ENCODE measurements around the gene CPNE9. TPM values are rescaled to one million over a fixed set of nuclear protein-coding genes. Genes with fewer than 3 reads are reported as not detected.
A peak's percentile ranks its signal among the peaks of the same experiment; 100 is the strongest.

CPNE9 gene, protein sequence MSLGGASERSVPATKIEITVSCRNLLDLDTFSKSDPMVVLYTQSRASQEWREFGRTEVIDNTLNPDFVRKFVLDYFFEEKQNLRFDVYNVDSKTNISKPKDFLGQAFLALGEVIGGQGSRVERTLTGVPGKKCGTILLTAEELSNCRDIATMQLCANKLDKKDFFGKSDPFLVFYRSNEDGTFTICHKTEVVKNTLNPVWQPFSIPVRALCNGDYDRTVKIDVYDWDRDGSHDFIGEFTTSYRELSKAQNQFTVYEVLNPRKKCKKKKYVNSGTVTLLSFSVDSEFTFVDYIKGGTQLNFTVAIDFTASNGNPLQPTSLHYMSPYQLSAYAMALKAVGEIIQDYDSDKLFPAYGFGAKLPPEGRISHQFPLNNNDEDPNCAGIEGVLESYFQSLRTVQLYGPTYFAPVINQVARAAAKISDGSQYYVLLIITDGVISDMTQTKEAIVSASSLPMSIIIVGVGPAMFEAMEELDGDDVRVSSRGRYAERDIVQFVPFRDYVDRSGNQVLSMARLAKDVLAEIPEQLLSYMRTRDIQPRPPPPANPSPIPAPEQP
- under 1 TPM in 1 of 2 donors, not detected in 1; 0.10 TPM for total RNA-seq
- long read RNA-seq: 0 reads

DNA sequence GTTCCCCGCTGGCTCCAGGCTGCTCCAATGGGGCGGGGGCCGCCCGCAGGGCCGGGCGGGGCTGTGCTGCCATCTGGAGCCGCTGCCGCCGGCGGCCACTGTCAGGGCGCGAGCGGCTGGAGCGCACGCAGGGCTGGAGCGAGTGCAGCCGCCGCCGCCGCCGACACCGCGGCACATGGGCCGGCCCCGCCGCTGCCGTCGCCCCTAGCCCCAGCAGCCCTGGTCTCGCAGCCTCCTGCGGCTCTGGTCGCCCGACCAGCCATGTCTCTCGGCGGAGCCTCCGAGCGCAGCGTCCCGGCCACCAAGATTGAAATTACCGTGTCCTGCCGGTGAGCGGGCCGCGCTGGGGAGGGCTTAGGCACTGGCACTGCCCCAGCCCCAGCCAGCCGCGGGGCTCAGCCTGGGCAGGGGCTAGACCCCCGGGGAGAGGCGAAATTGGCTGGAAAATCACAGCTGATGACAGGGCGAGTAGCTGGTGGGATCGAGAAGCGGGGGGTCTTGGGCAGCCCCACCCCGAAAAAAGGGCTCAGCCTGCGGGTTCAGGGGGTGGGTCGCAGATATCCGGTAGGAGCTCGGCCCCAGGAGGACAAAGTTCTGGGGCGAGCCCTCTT, at the start of gene CPNE9:
CPNE9 (plus strand) TSS at position 98 of the 611 bp plus-strand sequence; CDS start at position 262, 164 bp downstream.
- DNase-seq: no peak
- intact Hi-C loops (cut with DNase I): no loop called here
- peak; percentile 36 to 40 for ATAC-seq

DNA sequence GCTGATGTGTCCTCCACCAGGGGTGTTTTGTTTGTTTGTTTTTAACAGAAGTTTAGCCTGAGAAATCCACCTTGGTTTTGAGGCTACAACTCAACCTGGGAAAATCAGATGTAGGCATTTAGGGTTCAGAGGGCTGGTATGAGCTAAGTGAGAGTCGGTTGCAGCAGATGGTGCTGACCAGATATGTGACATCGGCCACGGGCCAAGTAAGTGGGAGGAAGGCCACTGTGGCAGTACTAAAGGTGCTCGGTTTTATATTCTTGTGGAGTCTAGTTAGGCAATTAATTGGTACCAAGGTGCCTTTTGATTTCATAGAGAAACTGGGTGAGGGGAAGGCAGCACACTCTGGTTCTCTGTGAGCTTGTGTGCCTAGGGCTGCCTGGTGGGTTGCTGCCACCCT, 43.8 kb upstream of the CPNE9 start:
- intact Hi-C loops (cut with DNase I): no loop called here
- DNase-seq (no peak), ATAC-seq (peak in 1 of 2 donors; percentile 12)

DNA sequence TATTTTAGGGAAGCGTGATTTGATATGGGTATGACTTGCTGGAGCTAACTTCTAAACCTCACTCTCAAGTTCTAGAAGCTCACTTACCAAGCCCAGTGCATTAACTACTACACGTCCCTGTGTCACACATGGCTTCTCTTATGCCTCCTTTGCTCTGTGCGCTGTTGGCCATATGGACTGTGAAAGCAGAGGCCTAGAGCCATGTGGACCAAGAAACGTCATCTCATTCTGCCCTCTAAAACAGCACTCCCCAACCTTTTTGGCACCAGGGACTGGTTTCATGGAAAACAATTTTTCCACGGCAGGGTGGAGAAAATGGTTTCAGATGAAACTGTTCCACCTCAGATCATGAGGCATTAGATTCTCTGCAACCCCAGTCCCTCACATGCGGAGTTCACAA, 42.7 kb upstream of the CPNE9 start:
- DNase-seq: no peak
- intact Hi-C loops (cut with DNase I): no loop called here
- no peak for ATAC-seq

DNA sequence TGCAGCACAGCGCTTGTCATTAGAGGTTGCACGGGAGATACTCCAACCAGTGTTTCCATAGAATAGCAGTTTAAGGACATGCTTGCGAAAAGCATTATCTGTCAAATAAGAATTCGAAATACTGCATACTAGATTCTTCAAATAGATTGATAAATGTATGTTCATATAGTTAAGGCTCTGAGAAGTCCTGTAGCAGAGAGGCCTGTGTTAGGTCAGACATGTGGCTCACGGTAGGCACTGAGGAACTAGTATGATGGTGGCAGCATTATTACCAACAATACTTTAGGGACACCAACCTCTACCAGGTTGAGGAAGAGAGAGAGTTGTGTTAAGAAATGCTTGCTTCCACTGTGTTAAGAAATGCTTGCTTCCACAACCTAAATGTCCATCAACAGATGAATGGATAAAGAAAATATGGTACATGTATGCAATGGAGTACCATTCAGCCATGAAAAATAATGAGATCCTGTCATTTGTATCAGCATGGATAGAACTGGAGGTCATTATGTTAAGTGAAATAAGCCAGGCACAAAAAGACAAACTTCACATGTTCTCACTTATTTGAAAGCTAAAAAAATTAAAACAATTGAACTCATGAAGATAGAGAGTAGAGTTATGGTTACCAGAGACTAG, 39.4 kb upstream of the CPNE9 start:
- DNase-seq (no peak), ATAC-seq (no peak)
- intact Hi-C loops (cut with DNase I): no loop called here

DNA sequence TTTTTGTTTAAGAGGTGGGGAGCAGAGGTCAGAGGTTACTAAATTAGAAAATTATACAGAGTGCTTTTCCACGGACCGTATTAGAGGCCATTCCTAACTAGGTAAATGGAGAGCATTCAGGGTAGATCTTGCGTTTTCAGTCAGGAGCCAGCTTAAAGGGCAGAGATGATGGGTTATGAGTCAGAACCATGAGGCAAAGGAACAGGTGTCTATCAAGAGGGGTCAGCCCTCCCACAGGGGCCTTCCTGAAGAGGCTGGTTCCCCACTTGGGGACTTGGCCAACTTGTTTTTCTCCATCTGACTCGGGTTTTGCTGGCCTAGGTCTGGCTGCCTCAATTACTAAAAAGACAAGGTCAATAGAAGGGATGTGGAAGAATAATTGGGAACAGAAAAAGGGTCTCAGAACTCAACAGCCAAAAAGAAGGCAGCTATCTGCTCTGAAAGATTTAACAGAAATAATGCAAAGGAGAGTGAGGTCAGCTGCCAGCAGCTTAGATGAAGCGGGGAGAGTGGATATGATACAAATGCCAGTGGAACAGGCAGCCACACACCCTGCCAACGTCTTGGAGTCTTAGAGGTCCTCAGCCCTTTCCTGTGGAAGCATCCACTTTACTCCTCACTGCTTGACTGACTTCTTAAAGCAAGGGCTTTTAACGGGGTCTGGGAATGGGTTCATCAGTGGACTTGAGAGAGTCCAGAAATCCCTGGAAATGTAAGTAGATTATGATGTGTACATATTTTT, 36.8 kb upstream of the CPNE9 start:
- DNase-seq: no peak
- no peak for ATAC-seq
- intact Hi-C loops (cut with DNase I): no loop called here

DNA sequence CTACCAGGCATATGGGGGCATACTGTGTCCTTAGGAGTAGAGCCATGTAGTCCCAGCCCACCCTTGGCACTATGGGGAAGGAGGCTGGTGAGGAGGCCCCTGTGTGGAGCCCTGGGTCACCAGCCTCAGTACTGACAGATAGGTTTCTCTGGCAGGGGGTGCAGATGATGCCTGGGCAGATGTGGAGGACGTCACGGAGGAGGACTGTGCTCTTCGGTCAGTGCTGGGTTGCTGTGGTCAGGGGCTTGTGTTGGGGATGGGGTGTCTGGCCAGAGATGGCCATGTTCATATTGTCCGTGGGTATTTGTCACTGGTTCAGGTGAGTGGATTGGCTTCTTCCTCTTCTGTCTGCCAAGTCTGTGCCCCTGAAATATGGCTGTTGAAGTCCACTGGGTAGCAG, 34.4 kb upstream of the CPNE9 start:
- ATAC-seq (no peak), DNase-seq (no peak)
- intact Hi-C loops (cut with DNase I): no loop called here

DNA sequence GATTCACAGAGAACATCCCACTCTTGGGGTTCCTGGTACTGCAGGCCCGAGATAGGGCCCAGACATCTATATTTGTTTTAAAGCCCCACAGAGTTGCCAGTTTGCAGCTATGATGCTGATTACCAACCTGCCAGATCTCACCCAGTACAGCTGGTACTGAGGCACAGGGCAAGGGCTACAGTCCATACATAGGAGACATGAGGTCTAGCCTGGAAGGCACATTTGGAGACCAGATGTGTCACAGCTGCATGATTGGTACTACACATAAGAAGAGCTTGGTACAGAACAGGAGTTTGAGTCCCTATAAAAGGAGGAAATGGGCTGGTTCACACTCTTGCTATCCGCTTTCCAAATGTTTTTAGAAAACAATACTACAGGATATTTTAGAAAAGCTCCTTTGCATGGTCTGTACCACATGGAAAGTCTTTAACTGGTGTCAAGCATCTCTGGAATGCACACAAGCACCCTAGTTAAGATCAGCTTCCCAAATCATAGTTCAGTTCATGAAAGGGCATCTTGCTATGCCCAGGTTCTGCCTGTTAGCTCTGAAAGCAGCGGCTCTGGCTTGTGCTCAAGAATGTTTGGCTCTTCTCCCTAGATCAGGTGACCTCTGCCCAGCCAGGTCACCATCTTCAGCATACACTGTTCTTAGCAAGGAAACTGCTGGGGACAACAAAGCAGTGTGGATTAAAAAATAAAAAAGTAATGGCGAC, 33.8 kb upstream of the CPNE9 start:
- DNase-seq (no peak), ATAC-seq (peak; percentile 82 to 86)
- intact Hi-C loops (cut with DNase I): no loop called here

DNA sequence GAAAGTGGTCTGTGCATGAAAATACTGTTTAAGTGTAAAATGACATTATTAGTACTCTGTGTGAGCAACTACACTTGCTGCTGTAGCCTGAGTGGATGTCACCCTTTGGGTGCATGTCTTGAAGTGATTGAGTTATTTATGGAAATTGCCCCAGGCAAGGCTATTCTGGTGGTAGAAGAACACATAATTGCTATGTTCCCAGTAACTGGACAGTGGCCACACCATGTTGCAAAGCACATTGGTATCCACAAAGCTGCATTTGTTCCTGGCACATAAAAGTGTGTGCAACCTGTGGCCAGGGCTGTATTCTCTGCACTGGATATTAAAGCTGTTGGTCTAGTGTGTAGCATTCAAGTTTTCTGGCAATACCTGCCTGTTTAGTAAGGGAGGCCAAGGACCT, 30.6 kb upstream of the CPNE9 start:
- DNase-seq (no peak), ATAC-seq (no peak)
- intact Hi-C loops (cut with DNase I): loop anchor here in 1 of 2 donors (2.0 kb wide), 1 partner anchor 20 kb away; no protein-coding TSS in a partner anchor

DNA sequence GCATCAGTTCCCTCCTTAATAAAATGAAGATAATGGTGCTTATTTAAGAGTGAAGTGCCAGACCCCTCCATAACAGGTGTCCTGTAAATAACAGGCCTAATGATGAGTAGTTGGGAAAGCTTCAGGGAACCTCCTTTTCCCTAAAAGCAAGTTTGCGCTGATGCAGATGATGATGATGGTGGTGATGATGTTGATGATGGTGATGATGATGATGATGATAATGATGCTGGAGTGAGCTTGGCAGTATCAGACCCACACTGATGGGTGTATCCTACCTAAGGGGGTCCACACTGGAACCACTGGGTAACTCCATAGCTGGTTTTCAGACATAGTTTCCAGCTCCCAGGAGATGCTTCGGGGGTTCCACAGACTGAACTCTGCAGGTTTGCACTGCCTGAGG, 29.9 kb upstream of the CPNE9 start:
- ATAC-seq (no peak), DNase-seq (no peak)
- intact Hi-C loops (cut with DNase I): loop anchor here in 1 of 2 donors (2.0 kb wide), 1 partner anchor 21 kb away; no protein-coding TSS in a partner anchor

DNA sequence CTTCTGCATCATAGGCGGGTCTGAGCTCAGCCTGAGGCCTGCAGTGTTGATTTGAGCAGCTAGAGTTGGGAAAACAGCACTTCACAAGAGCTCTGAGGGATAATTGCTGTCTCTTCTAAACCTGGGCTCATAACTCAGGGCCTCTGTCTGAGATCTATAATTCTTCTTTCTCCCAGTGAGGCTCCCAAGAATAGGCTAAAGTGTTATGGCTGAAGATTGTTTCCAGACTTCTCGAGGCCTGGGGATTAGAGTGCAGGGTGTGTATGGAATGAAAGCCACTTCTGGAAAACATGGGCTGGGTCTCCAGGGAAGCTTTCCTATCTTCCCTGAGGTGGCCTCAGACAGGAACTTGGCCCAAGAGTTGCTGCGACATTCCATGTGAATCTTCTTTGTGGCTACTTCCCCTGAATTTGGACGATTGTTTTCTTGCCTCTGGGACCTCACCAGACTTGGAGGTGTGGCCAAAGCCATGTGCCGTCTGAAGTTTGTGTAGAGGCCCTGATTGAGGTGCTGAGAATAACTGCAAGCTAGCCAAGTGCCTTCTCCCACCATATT, 27.8 kb upstream of the CPNE9 start:
- no peak for DNase-seq
- no peak for ATAC-seq
- intact Hi-C loops (cut with DNase I): no loop called here

DNA sequence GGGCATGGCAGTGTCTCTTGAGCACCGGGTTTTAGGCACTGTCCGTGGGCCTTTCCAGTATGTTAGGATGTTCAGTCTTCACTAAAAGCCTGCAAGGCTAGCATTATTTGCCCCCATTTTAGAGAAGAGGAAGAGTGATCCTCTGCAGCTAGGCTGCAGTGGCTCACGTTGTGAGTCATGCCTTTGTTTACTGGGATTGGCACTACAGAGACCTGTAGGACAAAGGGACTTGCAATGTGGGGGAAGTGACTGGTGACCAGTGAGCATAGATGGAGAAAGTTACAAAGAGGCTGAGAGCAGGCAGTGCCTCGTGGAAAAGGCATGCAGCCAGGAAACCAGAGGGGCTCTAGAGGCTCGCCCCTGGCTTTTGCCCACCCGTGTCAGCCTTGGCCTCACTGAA, 26.8 kb upstream of the CPNE9 start:
- intact Hi-C loops (cut with DNase I): no loop called here
- no peak for DNase-seq
- no peak for ATAC-seq

DNA sequence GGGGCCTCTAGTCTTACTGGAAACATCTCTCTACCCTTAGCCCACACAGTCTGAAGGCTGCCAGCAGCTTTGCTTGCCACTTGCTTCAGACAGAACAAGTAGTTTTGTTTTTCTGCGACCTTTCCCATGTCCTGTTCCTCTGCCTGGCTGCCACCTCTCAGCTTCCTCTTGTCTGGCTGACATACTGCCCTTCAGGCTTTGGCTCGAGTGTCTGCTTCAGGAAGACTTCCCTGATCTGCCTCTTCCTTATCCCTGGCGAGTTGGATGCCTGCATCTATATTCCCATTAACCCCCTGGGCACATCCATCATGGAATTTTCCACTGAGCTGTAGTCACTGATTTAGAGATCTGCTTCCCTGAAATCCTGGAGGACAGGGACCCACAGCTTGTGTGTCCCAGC, 25.1 kb upstream of the CPNE9 start:
- intact Hi-C loops (cut with DNase I): no loop called here
- peak; percentile 31 to 38 for ATAC-seq
- no peak for DNase-seq

DNA sequence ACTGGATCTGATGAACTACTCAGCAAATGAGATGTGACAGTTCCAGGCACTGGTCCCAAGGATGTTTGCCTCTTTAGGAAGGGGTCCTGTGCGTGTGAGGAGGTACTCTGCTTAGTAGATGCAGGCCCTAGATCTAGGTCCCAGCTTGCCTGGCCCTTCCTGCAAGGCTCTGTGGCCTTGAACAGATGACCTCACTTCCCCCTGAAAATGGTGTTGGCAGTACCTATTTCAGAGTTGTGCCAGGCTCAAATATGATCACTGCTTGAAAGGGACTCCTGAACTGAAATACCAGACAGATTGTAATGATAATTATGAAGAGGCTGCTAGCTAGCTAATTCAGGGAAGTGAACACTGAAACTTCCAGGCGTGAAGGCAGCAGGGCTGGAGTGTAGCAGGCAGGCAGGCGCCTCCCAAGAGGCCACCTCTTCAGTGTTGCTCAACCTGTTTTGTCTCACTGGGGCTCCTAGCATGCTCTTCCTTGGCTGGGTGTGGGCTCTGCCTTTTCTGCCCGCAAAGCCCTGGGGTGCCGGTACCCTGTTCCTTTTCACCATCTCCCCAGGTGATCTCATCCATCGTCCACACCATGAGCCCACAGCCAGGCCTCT, 24.1 kb upstream of the CPNE9 start:
- no peak for ATAC-seq
- intact Hi-C loops (cut with DNase I): no loop called here
- DNase-seq: no peak

DNA sequence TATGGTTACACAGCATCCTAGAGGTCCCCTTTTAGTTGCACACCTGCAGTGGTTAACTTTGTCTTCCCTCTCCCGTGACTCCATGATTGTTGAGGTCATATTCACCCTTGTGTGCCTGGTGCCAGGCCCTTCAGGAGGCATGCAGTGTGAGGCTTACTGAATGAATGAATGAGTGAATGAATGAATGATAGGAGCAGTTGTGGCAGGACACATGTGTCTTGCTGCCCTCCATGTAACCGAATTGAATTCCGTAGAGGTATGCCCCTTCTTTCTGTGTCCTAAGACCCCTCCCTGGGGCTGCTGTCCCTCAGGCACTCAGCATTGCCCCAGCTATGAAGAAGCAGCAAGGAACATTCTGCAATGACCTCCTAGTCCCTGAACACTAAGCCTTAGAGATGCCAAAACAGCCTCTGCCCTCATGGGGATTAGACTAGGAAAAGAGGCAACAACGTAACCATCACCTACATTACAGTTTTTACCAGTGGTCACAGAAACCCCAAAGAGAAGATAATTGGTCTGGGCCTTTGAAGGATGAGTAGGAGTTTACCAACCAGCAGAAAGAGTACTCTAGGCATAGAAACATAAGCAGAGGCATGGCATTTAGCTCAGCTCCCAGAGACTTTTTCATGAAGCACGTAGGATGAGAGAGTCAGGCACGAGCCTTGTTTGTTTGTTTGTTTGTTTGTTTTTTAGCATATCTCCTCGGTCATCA, 22.5 kb upstream of the CPNE9 start:
- intact Hi-C loops (cut with DNase I): no loop called here
- no peak for ATAC-seq
- no peak for DNase-seq

DNA sequence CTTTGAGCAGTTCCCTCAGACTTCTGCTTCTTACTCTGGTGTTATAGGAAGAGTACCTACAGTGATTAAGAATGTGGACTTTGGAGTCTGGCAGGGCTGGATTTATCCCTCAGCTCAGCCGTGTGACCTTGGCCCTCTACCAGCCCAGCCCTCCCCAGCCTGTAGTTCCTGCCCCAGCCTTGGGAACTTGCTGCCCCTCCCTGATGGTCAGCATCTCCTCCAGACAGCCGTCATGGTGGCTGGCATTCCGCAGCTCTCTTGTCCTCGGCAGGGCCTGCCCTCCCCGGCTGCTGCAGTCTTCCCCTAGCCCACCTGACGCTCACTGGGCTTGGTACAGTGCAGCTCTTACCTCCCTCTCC, 21.9 kb upstream of the CPNE9 start:
- ATAC-seq: no peak
- intact Hi-C loops (cut with DNase I): no loop called here
- no peak for DNase-seq

DNA sequence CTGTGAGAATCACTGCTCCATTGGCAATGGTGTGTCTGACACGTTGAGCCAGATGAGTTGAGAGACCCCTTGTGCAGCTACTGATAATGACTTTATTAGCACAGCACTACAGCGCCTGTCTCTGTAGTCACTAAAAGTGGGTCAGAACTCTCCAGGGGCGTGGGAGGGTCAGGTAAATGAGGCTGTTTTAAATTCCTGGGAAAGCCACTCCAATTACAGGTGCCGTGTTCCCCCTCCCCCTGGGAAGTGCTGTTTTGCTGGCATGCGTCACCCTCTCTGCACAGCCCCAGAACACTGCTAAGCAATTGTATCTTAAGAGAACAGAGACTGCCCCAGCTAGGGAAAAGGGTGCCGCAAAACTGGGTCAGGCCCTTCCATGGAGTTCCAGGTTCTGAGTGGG, 21.5 kb upstream of the CPNE9 start:
- no peak for DNase-seq
- intact Hi-C loops (cut with DNase I): no loop called here
- no peak for ATAC-seq

DNA sequence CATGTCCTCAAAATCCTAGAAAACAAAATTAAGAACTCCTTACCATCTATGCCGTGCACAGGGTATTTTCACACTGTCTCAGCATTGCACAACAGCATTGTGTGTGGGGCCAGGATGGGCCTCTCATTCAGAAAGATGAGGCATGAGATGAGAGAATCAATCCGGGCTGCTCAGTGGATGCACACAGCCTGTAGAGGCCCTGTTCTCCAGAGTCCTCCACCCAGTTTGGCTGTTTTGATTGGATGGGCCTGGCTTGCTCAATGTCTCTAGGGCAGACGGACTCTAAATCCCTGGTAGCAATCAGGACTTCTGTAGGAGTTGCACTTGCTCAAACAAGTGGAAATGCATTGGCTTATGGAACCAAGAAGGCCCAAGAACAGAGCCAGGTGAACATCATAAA, 20.2 kb upstream of the CPNE9 start:
- intact Hi-C loops (cut with DNase I): no loop called here
- DNase-seq: no peak
- ATAC-seq: no peak
